ENCODE data around the gene PSME1.

DNA sequence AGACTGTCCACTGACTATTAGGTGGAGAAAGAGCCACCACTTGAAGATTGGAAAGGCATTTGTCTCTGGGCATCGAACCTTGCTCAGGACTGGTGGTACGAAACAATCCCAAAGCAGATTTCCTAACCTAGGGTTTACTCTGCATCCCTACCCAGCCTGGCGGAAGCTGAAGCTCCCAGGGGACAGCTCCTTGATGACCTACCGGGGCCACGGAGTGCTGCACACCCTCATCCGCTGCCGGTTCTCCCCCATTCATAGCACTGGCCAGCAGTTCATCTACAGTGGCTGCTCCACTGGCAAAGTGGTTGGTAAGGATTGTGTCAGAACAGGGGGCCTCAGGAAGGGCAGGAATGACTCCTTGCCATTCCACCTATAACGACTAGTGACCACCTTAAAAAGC lies 14.8 kb upstream of the PSME1 start:
- TF ChIP-seq, protein P1, sequence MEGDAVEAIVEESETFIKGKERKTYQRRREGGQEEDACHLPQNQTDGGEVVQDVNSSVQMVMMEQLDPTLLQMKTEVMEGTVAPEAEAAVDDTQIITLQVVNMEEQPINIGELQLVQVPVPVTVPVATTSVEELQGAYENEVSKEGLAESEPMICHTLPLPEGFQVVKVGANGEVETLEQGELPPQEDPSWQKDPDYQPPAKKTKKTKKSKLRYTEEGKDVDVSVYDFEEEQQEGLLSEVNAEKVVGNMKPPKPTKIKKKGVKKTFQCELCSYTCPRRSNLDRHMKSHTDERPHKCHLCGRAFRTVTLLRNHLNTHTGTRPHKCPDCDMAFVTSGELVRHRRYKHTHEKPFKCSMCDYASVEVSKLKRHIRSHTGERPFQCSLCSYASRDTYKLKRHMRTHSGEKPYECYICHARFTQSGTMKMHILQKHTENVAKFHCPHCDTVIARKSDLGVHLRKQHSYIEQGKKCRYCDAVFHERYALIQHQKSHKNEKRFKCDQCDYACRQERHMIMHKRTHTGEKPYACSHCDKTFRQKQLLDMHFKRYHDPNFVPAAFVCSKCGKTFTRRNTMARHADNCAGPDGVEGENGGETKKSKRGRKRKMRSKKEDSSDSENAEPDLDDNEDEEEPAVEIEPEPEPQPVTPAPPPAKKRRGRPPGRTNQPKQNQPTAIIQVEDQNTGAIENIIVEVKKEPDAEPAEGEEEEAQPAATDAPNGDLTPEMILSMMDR (conservative IDR thresholded peaks at IDR 0.05; ENCODE audit: low read length), result no peak
- TF ChIP-seq EZH2phosphoT487 (IDR thresholded peaks at IDR 0.05; ENCODE audit: borderline replicate concordance, low read depth, low read length), result no peak
